K562 (cell line): ENCODE results near the gene C16orf95. TPM values are rescaled to one million over a fixed set of nuclear protein-coding genes. Genes with fewer than 3 reads are reported as not detected.

Source experiments
- ADNP ChIP-seq: fragments of 200-800 bp; sonication (Bioruptor generic); IDR thresholded peaks from 2 replicates; pipeline ENCODE4 v1.6.1; 2016; ENCODE audit warnings: missing genetic modification characterization, missing compliant biosample characterization
- CAMTA2 ChIP-seq: fragments of 250-450 bp; sonication (Bioruptor Pico); conservative IDR thresholded peaks from 2 replicates; pipeline ENCODE4 v1.5.1; 2022
- CBFA2T3 ChIP-seq: fragments of 450-650 bp; IDR thresholded peaks from 2 replicates; pipeline ENCODE4 v1.6.1; 2017
- CHD1 ChIP-seq: fragments of 200-600 bp; sonication (generic); IDR thresholded peaks from one replicate; pipeline ENCODE4 v1.6.1; 2012; ENCODE audit warnings: mild to moderate bottlenecking, moderate library complexity, low read length, inconsistent platforms
- ELK3 ChIP-seq: fragments of 450-650 bp; formaldehyde crosslinking; IDR thresholded peaks from 2 replicates; pipeline ENCODE4 v1.4.0; 2020; ENCODE audit warnings: mild to moderate bottlenecking
- EWSR1 ChIP-seq: fragments of 450-650 bp; IDR thresholded peaks from 2 replicates; pipeline ENCODE4 v1.6.1; 2018; ENCODE audit warnings: borderline replicate concordance, mild to moderate bottlenecking, low read depth, moderate library complexity; ENCODE audit not compliant: partially characterized antibody
- FOXA3 ChIP-seq, 2 experiments: fragments of 450-650 bp in 1 of 2; sonication (generic) in 1 of 2; formaldehyde crosslinking; IDR thresholded peaks in 1 of 2; conservative IDR thresholded peaks in 1 of 2; 2 replicates each; pipeline versions ENCODE4 v1.4.0 to v1.8.0; 2020 to 2022; ENCODE audit warnings: mild to moderate bottlenecking in 2 of 2, missing genetic modification reagents in 1 of 2
- GABPB2 ChIP-seq: fragments of 250-450 bp; sonication (Bioruptor Pico); conservative IDR thresholded peaks from 2 replicates; pipeline ENCODE4 v1.5.1; 2021; ENCODE audit warnings: mild to moderate bottlenecking
- HMG20B ChIP-seq: fragments of 250-450 bp; sonication (Bioruptor Pico); IDR thresholded peaks from 2 replicates; pipeline ENCODE4 v1.5.0; 2021; ENCODE audit warnings: mild to moderate bottlenecking
- KAT2B ChIP-seq: IDR thresholded peaks from one replicate; pipeline ENCODE4 v1.6.1; 2012; ENCODE audit warnings: low read depth, mild to moderate bottlenecking, control low read depth, inconsistent platforms, low read length, moderate library complexity
- KLF1 ChIP-seq: fragments of 450-650 bp; IDR thresholded peaks from 2 replicates; pipeline ENCODE4 v1.6.1; 2016; ENCODE audit warnings: missing genetic modification characterization, missing compliant biosample characterization
- MAFG ChIP-seq: fragments of 450-650 bp; conservative IDR thresholded peaks from 2 replicates; pipeline ENCODE4 v1.6.1; 2016; ENCODE audit warnings: missing genetic modification characterization, missing compliant biosample characterization
- MAX ChIP-seq: sonication (generic); formaldehyde crosslinking; IDR thresholded peaks from 2 replicates; pipeline ENCODE4 v1.9.0; 2022; ENCODE audit warnings: mild to moderate bottlenecking, missing genetic modification reagents
- MECOM ChIP-seq: fragments of 250-450 bp; sonication (Bioruptor Pico); IDR thresholded peaks from 2 replicates; pipeline ENCODE4 v1.8.0; 2022; ENCODE audit warnings: inconsistent platforms
- SIX5 ChIP-seq, 2 experiments: IDR thresholded peaks; 2 replicates each; pipeline ENCODE4 v1.6.1; 2011; ENCODE audit warnings: low read length in 2 of 2, borderline replicate concordance in 1 of 2, low read depth in 1 of 2, mild to moderate bottlenecking in 1 of 2, moderate library complexity in 1 of 2; ENCODE audit not compliant: insufficient read depth in 1 of 2
- SMARCC2 ChIP-seq: fragments of 450-650 bp; IDR thresholded peaks from 2 replicates; pipeline ENCODE4 v1.6.1; 2017; ENCODE audit warnings: antibody characterized with exemption, moderate library complexity, mild to moderate bottlenecking, low read depth
- ZNF316 ChIP-seq: fragments of 450-650 bp; IDR thresholded peaks from 2 replicates; pipeline ENCODE4 v1.6.1; 2016
- ZNF717 ChIP-seq: fragments of 250-450 bp; sonication (Bioruptor Pico); IDR thresholded peaks from 2 replicates; pipeline ENCODE4 v1.5.0; 2021
- polyA plus RNA-seq, 8 experiments: library from polyadenylated mRNA; depleted of rRNA in 4 of 8; stranded (reverse) in 5 of 8; unstranded in 3 of 8; fragments of >200 nt; fragmentation: Nextera tagmentation in 2 of 8; fragmentation: Illumina TruSeq in 1 of 8; extraction: Ambion mirVana in 2 of 8; extraction: Trizol in 1 of 8; gene quantifications; 2 replicates each; pipeline versions ENCODE4 v1.2.1 to v1.2.3, GENCODE V29; 2011 to 2014; ENCODE audit warnings: inconsistent platforms in 1 of 8, missing spikeins in 1 of 8
- total RNA-seq, 7 experiments: library from RNA; depleted of rRNA in 6 of 7; stranded (reverse); fragments of >200 nt in 6 of 7; fragmentation: Illumina TruSeq in 2 of 7; extraction: Trizol in 2 of 7; gene quantifications; 2 replicates each; pipeline versions ENCODE4 v1.2.1 to v1.2.3, GENCODE V29; 2011 to 2021; ENCODE audit warnings: low replicate concordance in 1 of 7
- TF ChIP-seq, protein P1 (sequence below), 2 experiments: fragments of 200-800 bp in 1 of 2; sonication (Bioruptor generic) in 1 of 2; sonication (generic) in 1 of 2; formaldehyde crosslinking in 1 of 2; IDR thresholded peaks in 1 of 2; conservative IDR thresholded peaks in 1 of 2; 2 replicates each; pipeline versions ENCODE4 v1.5.0 to v1.6.1; 2016 to 2020; ENCODE audit warnings: missing compliant biosample characterization in 1 of 2, missing genetic modification characterization in 1 of 2, missing genetic modification reagents in 1 of 2
- TF ChIP-seq, protein P2 (sequence below): sonication (generic); formaldehyde crosslinking; IDR thresholded peaks from 2 replicates; pipeline ENCODE4 v1.8.0; 2022; ENCODE audit warnings: mild to moderate bottlenecking, missing genetic modification reagents, borderline replicate concordance
- TF ChIP-seq, protein P3 (sequence below): fragments of 250-450 bp; sonication (Bioruptor Pico); IDR thresholded peaks from 2 replicates; pipeline ENCODE4 v1.4.0; 2020; ENCODE audit warnings: mild to moderate bottlenecking

Gene C16orf95
- total and polyA plus RNA-seq, 9 of the 15 experiments (the other 6 are each of a cell fraction or from before 2014, with no cell fraction given) = 6.5 to 20.5 (median 9.4) TPM

- TF ChIP-seq, protein P1, sequence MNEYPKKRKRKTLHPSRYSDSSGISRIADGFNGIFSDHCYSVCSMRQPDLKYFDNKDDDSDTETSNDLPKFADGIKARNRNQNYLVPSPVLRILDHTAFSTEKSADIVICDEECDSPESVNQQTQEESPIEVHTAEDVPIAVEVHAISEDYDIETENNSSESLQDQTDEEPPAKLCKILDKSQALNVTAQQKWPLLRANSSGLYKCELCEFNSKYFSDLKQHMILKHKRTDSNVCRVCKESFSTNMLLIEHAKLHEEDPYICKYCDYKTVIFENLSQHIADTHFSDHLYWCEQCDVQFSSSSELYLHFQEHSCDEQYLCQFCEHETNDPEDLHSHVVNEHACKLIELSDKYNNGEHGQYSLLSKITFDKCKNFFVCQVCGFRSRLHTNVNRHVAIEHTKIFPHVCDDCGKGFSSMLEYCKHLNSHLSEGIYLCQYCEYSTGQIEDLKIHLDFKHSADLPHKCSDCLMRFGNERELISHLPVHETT (CRISPR knock-in tag; conservative IDR thresholded peaks at IDR 0.05 in 1 of 2, IDR thresholded peaks at IDR 0.05 in 1 of 2) = peak in 1 of 2 experiments; percentile 34; a peak in 1 of 4 replicates
- no peak for TF ChIP-seq GABPB2
- TF ChIP-seq, protein P2, sequence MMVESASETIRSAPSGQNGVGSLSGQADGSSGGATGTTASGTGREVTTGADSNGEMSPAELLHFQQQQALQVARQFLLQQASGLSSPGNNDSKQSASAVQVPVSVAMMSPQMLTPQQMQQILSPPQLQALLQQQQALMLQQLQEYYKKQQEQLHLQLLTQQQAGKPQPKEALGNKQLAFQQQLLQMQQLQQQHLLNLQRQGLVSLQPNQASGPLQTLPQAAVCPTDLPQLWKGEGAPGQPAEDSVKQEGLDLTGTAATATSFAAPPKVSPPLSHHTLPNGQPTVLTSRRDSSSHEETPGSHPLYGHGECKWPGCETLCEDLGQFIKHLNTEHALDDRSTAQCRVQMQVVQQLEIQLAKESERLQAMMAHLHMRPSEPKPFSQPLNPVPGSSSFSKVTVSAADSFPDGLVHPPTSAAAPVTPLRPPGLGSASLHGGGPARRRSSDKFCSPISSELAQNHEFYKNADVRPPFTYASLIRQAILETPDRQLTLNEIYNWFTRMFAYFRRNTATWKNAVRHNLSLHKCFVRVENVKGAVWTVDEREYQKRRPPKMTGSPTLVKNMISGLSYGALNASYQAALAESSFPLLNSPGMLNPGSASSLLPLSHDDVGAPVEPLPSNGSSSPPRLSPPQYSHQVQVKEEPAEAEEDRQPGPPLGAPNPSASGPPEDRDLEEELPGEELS = no peak
- TF ChIP-seq SMARCC2 = no peak
- peak; percentile 38; the same call in 1 of the 2 replicates for TF ChIP-seq CBFA2T3
- TF ChIP-seq MAX = peak; percentile 91
- TF ChIP-seq ZNF316 = no peak
- TF ChIP-seq KAT2B = no peak
- no peak for TF ChIP-seq FOXA3 (CRISPR knock-in tag; conservative IDR thresholded peaks at IDR 0.05 in 1 of 2, IDR thresholded peaks at IDR 0.05 in 1 of 2)
- TF ChIP-seq, protein P3, sequence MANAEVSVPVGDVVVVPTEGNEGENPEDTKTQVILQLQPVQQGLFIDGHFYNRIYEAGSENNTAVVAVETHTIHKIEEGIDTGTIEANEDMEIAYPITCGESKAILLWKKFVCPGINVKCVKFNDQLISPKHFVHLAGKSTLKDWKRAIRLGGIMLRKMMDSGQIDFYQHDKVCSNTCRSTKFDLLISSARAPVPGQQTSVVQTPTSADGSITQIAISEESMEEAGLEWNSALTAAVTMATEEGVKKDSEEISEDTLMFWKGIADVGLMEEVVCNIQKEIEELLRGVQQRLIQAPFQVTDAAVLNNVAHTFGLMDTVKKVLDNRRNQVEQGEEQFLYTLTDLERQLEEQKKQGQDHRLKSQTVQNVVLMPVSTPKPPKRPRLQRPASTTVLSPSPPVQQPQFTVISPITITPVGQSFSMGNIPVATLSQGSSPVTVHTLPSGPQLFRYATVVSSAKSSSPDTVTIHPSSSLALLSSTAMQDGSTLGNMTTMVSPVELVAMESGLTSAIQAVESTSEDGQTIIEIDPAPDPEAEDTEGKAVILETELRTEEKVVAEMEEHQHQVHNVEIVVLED (CRISPR knock-in tag) = no peak
- TF ChIP-seq ELK3 (CRISPR knock-in tag) = no peak
- no peak for TF ChIP-seq MAFG (tag)
- TF ChIP-seq EWSR1 = no peak
- no peak for TF ChIP-seq MECOM (CRISPR knock-in tag)
- no peak for TF ChIP-seq HMG20B (CRISPR knock-in tag)
- TF ChIP-seq ADNP (tag) = no peak
- TF ChIP-seq CHD1 = peak; percentile 31
- TF ChIP-seq ZNF717 (CRISPR knock-in tag) = no peak
- TF ChIP-seq KLF1 (tag) = peak; percentile 28; the same call in 1 of the 2 replicates
- no peak for TF ChIP-seq CAMTA2 (CRISPR knock-in tag)
- TF ChIP-seq SIX5 (IDR thresholded peaks at IDR 0.05; ENCODE audit: borderline replicate concordance in 1 of 2, insufficient read depth in 1 of 2, low read depth in 1 of 2, low read length in 2 of 2) = no peak
These were observed 11.4 kb downstream of the C16orf95 start (continued) for GRCh38 chr16:87305505-87306391.
